ENCODE data around the gene CSNK1A1L. TPM values are rescaled to one million over a fixed set of nuclear protein-coding genes. Genes with fewer than 3 reads are reported as not detected.

The CSNK1A1L gene
- total RNA-seq, 1 donor from 2014 or later = not detected

- Mint-ChIP-seq H3K4me3 (ENCODE audit: low read depth) (no peak overlapping the region), H3K27me3 (ENCODE audit: low read depth) (no peaks in the 10 kb centered on the region), H3K36me3 (ENCODE audit: low read depth) (no peaks in the 10 kb centered on the region), H3K9me3 (no peaks in the 10 kb centered on the region), H3K27ac (no peak overlapping the region), H3K4me1 (ENCODE audit: low read depth) (no peaks in the 10 kb centered on the region)
- no peak for DNase-seq (ENCODE audit: low spot score)
- intact Hi-C loops (cut with micrococcal nuclease) = no loop called here
Measured at GRCh38 chr13:37131092-37131491, 25.6 kb upstream of the CSNK1A1L start.

- no peak overlapping the region for H3K4me3 Mint-ChIP-seq (ENCODE audit: low read depth)
- no peaks in the 10 kb centered on the region for H3K36me3 Mint-ChIP-seq (ENCODE audit: low read depth)
- H3K9me3 Mint-ChIP-seq = no peaks in the 10 kb centered on the region
- H3K4me1 Mint-ChIP-seq (ENCODE audit: low read depth) = no peaks in the 10 kb centered on the region
- no peaks in the 10 kb centered on the region for H3K27me3 Mint-ChIP-seq (ENCODE audit: low read depth)
- DNase-seq (ENCODE audit: low spot score) = no peak
- H3K27ac Mint-ChIP-seq = no peak overlapping the region
- intact Hi-C loops (cut with micrococcal nuclease) = no loop called here
Measured at GRCh38 chr13:37129866-37130265, 24.4 kb upstream of the CSNK1A1L start.

GRCh38 chr13:37127691-37128241, 22.3 kb upstream of the CSNK1A1L start:
- Mint-ChIP-seq H3K4me1 (ENCODE audit: low read depth) (no peaks in the 10 kb centered on the region), H3K4me3 (ENCODE audit: low read depth) (no peak overlapping the region), H3K27me3 (ENCODE audit: low read depth) (no peaks in the 10 kb centered on the region), H3K9me3 (no peaks in the 10 kb centered on the region), H3K27ac (no peak overlapping the region), H3K36me3 (ENCODE audit: low read depth) (no peaks in the 10 kb centered on the region)
- intact Hi-C loops (cut with micrococcal nuclease) = no loop called here
- DNase-seq (ENCODE audit: low spot score) = no peak

- no peak for DNase-seq (ENCODE audit: low spot score)
- no peaks in the 10 kb centered on the region for H3K4me1 Mint-ChIP-seq (ENCODE audit: low read depth)
- H3K27me3 Mint-ChIP-seq (ENCODE audit: low read depth) = no peaks in the 10 kb centered on the region
- no peak overlapping the region for H3K27ac Mint-ChIP-seq
- intact Hi-C loops (cut with micrococcal nuclease) = no loop called here
- no peak overlapping the region for H3K4me3 Mint-ChIP-seq (ENCODE audit: low read depth)
- H3K36me3 Mint-ChIP-seq (ENCODE audit: low read depth) = no peaks in the 10 kb centered on the region
- no peaks in the 10 kb centered on the region for H3K9me3 Mint-ChIP-seq
Measured at GRCh38 chr13:37123337-37123736, 17.9 kb upstream of the CSNK1A1L start.

- Mint-ChIP-seq H3K27me3 (ENCODE audit: low read depth) (no peaks in the 10 kb centered on the region), H3K4me3 (ENCODE audit: low read depth) (no peak overlapping the region), H3K27ac (no peak overlapping the region), H3K9me3 (no peaks in the 10 kb centered on the region), H3K4me1 (ENCODE audit: low read depth) (no peaks in the 10 kb centered on the region), H3K36me3 (ENCODE audit: low read depth) (no peaks in the 10 kb centered on the region)
- DNase-seq (ENCODE audit: low spot score) = no peak
- intact Hi-C loops (cut with micrococcal nuclease) = loop anchor here (10.0 kb wide), 1 partner anchor 57 kb away; no protein-coding TSS in a partner anchor
Measured at GRCh38 chr13:37118016-37118415, 12.6 kb upstream of the CSNK1A1L start.

- Mint-ChIP-seq H3K4me3 (ENCODE audit: low read depth) (no peak overlapping the region), H3K9me3 (no peaks in the 10 kb centered on the region), H3K27me3 (ENCODE audit: low read depth) (no peaks in the 10 kb centered on the region), H3K27ac (no peak overlapping the region), H3K36me3 (ENCODE audit: low read depth) (no peaks in the 10 kb centered on the region), H3K4me1 (ENCODE audit: low read depth) (no peaks in the 10 kb centered on the region)
- no peak for DNase-seq (ENCODE audit: low spot score)
- intact Hi-C loops (cut with micrococcal nuclease) = loop anchor here (10.0 kb wide), 1 partner anchor 61 kb away; no protein-coding TSS in a partner anchor
Measured at GRCh38 chr13:37114250-37114649, 8.8 kb upstream of the CSNK1A1L start.

- no peaks in the 10 kb centered on the region for H3K36me3 Mint-ChIP-seq (ENCODE audit: low read depth)
- no peak overlapping the region for H3K4me3 Mint-ChIP-seq (ENCODE audit: low read depth)
- no peaks in the 10 kb centered on the region for H3K9me3 Mint-ChIP-seq
- no peak for DNase-seq (ENCODE audit: low spot score)
- H3K27ac Mint-ChIP-seq = no peak overlapping the region
- no peaks in the 10 kb centered on the region for H3K27me3 Mint-ChIP-seq (ENCODE audit: low read depth)
- intact Hi-C loops (cut with micrococcal nuclease) = loop anchor here (10.0 kb wide), 1 partner anchor 61 kb away; no protein-coding TSS in a partner anchor
- no peaks in the 10 kb centered on the region for H3K4me1 Mint-ChIP-seq (ENCODE audit: low read depth)
Measured at GRCh38 chr13:37113534-37113933, 8.1 kb upstream of the CSNK1A1L start.

- intact Hi-C loops (cut with micrococcal nuclease) = no loop called here
Measured at GRCh38 chr13:37109051-37109678, 3.7 kb upstream of the CSNK1A1L start.

GRCh38 chr13:37107868-37108267, 2.4 kb upstream of the CSNK1A1L start:
- intact Hi-C loops (cut with micrococcal nuclease) = no loop called here
- no peaks in the 10 kb centered on the region for H3K27me3 Mint-ChIP-seq (ENCODE audit: low read depth)
- no peaks in the 10 kb centered on the region for H3K9me3 Mint-ChIP-seq
- no peak overlapping the region for H3K4me3 Mint-ChIP-seq (ENCODE audit: low read depth)
- no peaks in the 10 kb centered on the region for H3K4me1 Mint-ChIP-seq (ENCODE audit: low read depth)
- H3K36me3 Mint-ChIP-seq (ENCODE audit: low read depth) = no peaks in the 10 kb centered on the region
- no peak overlapping the region for H3K27ac Mint-ChIP-seq
- DNase-seq (ENCODE audit: low spot score) = no peak

More at GRCh38 chr13:37109051-37109678, 3.7 kb upstream of the CSNK1A1L start:
- Mint-ChIP-seq H3K27ac (no peak overlapping the region), H3K36me3 (ENCODE audit: low read depth) (no peaks in the 10 kb centered on the region), H3K4me1 (ENCODE audit: low read depth) (no peaks in the 10 kb centered on the region), H3K27me3 (ENCODE audit: low read depth) (no peaks in the 10 kb centered on the region), H3K4me3 (ENCODE audit: low read depth) (no peak overlapping the region), H3K9me3 (no peaks in the 10 kb centered on the region)
- DNase-seq (ENCODE audit: low spot score) = no peak

- no peak for DNase-seq (ENCODE audit: low spot score)
- Mint-ChIP-seq H3K36me3 (ENCODE audit: low read depth) (no peaks in the 10 kb centered on the region), H3K27ac (no peak overlapping the region), H3K4me1 (ENCODE audit: low read depth) (no peaks in the 10 kb centered on the region), H3K4me3 (ENCODE audit: low read depth) (no peak overlapping the region), H3K9me3 (no peaks in the 10 kb centered on the region), H3K27me3 (ENCODE audit: low read depth) (no peaks in the 10 kb centered on the region)
- intact Hi-C loops (cut with micrococcal nuclease) = no loop called here
Measured at GRCh38 chr13:37107456-37107855, 2.0 kb upstream of the CSNK1A1L start.

GRCh38 chr13:37106642-37107041, 1.2 kb upstream of the CSNK1A1L start:
- no peak overlapping the region for H3K4me3 Mint-ChIP-seq (ENCODE audit: low read depth)
- H3K27me3 Mint-ChIP-seq (ENCODE audit: low read depth) = peaks cover 4% of the 10 kb centered on the region
- H3K27ac Mint-ChIP-seq = no peak overlapping the region
- no peak for DNase-seq (ENCODE audit: low spot score)
- intact Hi-C loops (cut with micrococcal nuclease) = no loop called here
- no peaks in the 10 kb centered on the region for H3K36me3 Mint-ChIP-seq (ENCODE audit: low read depth)
- no peaks in the 10 kb centered on the region for H3K4me1 Mint-ChIP-seq (ENCODE audit: low read depth)
- no peaks in the 10 kb centered on the region for H3K9me3 Mint-ChIP-seq

- no peak for DNase-seq (ENCODE audit: low spot score)
- Mint-ChIP-seq H3K27ac (no peak overlapping the region), H3K36me3 (ENCODE audit: low read depth) (no peaks in the 10 kb centered on the region), H3K4me3 (ENCODE audit: low read depth) (no peak overlapping the region), H3K9me3 (no peaks in the 10 kb centered on the region), H3K4me1 (ENCODE audit: low read depth) (no peaks in the 10 kb centered on the region), H3K27me3 (ENCODE audit: low read depth) (peaks cover 4% of the 10 kb centered on the region)
- intact Hi-C loops (cut with micrococcal nuclease) = no loop called here
Measured at GRCh38 chr13:37102896-37103295, 2.6 kb downstream of the CSNK1A1L start.

GRCh38 chr13:37101201-37101600, 4.3 kb downstream of the CSNK1A1L start:
- Mint-ChIP-seq H3K4me3 (ENCODE audit: low read depth) (no peak overlapping the region), H3K9me3 (no peaks in the 10 kb centered on the region), H3K27ac (no peak overlapping the region), H3K27me3 (ENCODE audit: low read depth) (peaks cover 4% of the 10 kb centered on the region), H3K4me1 (ENCODE audit: low read depth) (peaks cover 3% of the 10 kb centered on the region), H3K36me3 (ENCODE audit: low read depth) (no peaks in the 10 kb centered on the region)
- DNase-seq (ENCODE audit: low spot score) = no peak
- intact Hi-C loops (cut with micrococcal nuclease) = no loop called here

Data from activated T-helper 2 cell treated with anti-CD3 and anti-CD28 coated beads, Interferon-gamma antibody, Interleukin-2, Interleukin-4, amounts not matched to agents 10 μg/mL and 5 μg/mL and 100 μg/mL, durations not matched to agents 14 hours and 24 hours and 36 hours (primary cell).